Liver (tissue), 9 donors: ENCODE results near the gene ELP5. TPM values are rescaled to one million over a fixed set of nuclear protein-coding genes. Genes with fewer than 3 reads are reported as not detected.

ENCODE experiments used
- DNase-seq: peaks from one replicate; pipeline ENCODE4 v3.0.0-alpha.2; 2017; ENCODE audit warnings: low spot score
- H3K27ac ChIP-seq, 2 donors: one replicate each; pipeline ENCODE4 v1.7.0; 2013; ENCODE audit warnings: inconsistent platforms in 2 of 2, low read length in 2 of 2, control low read depth in 1 of 2, low read depth in 1 of 2, mild to moderate bottlenecking in 1 of 2
- H3K27me3 ChIP-seq, 4 donors: one replicate each; pipeline versions ENCODE4 v1.6.1 to v1.7.0; 2013; ENCODE audit warnings: low read length in 3 of 4, inconsistent platforms in 1 of 4, mild to moderate bottlenecking in 1 of 4, moderate library complexity in 1 of 4; ENCODE audit not compliant: control insufficient read depth in 4 of 4, insufficient read depth in 4 of 4
- H3K36me3 ChIP-seq, 4 donors: one replicate each; pipeline versions ENCODE4 v1.6.1 to v1.7.0; 2013; ENCODE audit warnings: low read length in 3 of 4, mild to moderate bottlenecking in 3 of 4, low read depth in 1 of 4, moderate library complexity in 1 of 4; ENCODE audit not compliant: control insufficient read depth in 4 of 4, insufficient read depth in 3 of 4
- H3K4me1 ChIP-seq, 4 donors: one replicate each; pipeline versions ENCODE4 v1.6.1 to v1.7.0; 2013; ENCODE audit warnings: low read length in 3 of 4, mild to moderate bottlenecking in 3 of 4, moderate library complexity in 1 of 4; ENCODE audit not compliant: control insufficient read depth in 4 of 4, insufficient read depth in 4 of 4
- H3K4me3 ChIP-seq, 3 donors: one replicate each; pipeline versions ENCODE4 v1.6.1 to v1.7.0; 2013; ENCODE audit warnings: low read length in 3 of 3, control low read depth in 1 of 3, low read depth in 1 of 3, mild to moderate bottlenecking in 1 of 3
- H3K9ac ChIP-seq, 2 donors: one replicate each; pipeline ENCODE4 v1.7.0; 2013; ENCODE audit warnings: low read length in 2 of 2, mild to moderate bottlenecking in 2 of 2, moderate library complexity in 2 of 2, control low read depth in 1 of 2, low read depth in 1 of 2
- H3K9me3 ChIP-seq, 4 donors: one replicate each; pipeline versions ENCODE4 v1.6.1 to v1.7.0; 2013; ENCODE audit warnings: low read length in 3 of 4; ENCODE audit not compliant: control insufficient read depth in 4 of 4
- ATF3 ChIP-seq: IDR thresholded peaks from 2 replicates; pipeline ENCODE4 v1.6.1; 2016; ENCODE audit warnings: antibody characterized with exemption
- EGR1 ChIP-seq, 2 donors: IDR thresholded peaks; 2 replicates each; pipeline ENCODE4 v1.6.1; 2016 to 2018; ENCODE audit warnings: antibody characterized with exemption in 2 of 2, low read depth in 2 of 2
- FOXA1 ChIP-seq: IDR thresholded peaks from 2 replicates; pipeline ENCODE4 v1.6.1; 2016; ENCODE audit warnings: antibody characterized with exemption
- GABPA ChIP-seq, 2 donors: IDR thresholded peaks in 1 of 2; conservative IDR thresholded peaks in 1 of 2; 2 replicates each; pipeline ENCODE4 v1.6.1; 2016; ENCODE audit warnings: antibody characterized with exemption in 2 of 2, mild to moderate bottlenecking in 1 of 2, moderate library complexity in 1 of 2
- HNF4A ChIP-seq, 2 donors: conservative IDR thresholded peaks; 2 replicates each; pipeline ENCODE4 v1.6.1; 2016; ENCODE audit warnings: antibody characterized with exemption in 2 of 2, mild to moderate bottlenecking in 2 of 2
- HNF4G ChIP-seq: IDR thresholded peaks from 2 replicates; pipeline ENCODE4 v1.6.1; 2016; ENCODE audit warnings: antibody characterized with exemption
- JUND ChIP-seq, 2 donors: IDR thresholded peaks; 2 replicates each; pipeline ENCODE4 v1.6.1; 2016; ENCODE audit warnings: antibody characterized with exemption in 2 of 2
- MAX ChIP-seq: IDR thresholded peaks from 2 replicates; pipeline ENCODE4 v1.6.1; 2016; ENCODE audit warnings: antibody characterized with exemption
- NR2F2 ChIP-seq: IDR thresholded peaks from 2 replicates; pipeline ENCODE4 v1.6.1; 2016; ENCODE audit warnings: antibody characterized with exemption
- RAD21 ChIP-seq, 2 donors: IDR thresholded peaks; 2 replicates each; pipeline ENCODE4 v1.6.1; 2016; ENCODE audit warnings: antibody characterized with exemption in 2 of 2, mild to moderate bottlenecking in 2 of 2
- RXRA ChIP-seq, 2 donors: IDR thresholded peaks; 2 replicates each; pipeline ENCODE4 v1.6.1; 2017 to 2018; ENCODE audit warnings: antibody characterized with exemption in 2 of 2, mild to moderate bottlenecking in 1 of 2
- SP1 ChIP-seq: IDR thresholded peaks from 2 replicates; pipeline ENCODE4 v1.6.1; 2018; ENCODE audit warnings: antibody characterized with exemption, mild to moderate bottlenecking
- TAF1 ChIP-seq: conservative IDR thresholded peaks from 2 replicates; pipeline ENCODE4 v1.6.1; 2016; ENCODE audit warnings: antibody characterized with exemption, mild to moderate bottlenecking
- YY1 ChIP-seq: IDR thresholded peaks from 2 replicates; pipeline ENCODE4 v1.6.1; 2016; ENCODE audit warnings: antibody characterized with exemption, mild to moderate bottlenecking
- WGBS: extraction: QIAGEN DNeasy Blood & Tissue Kit; methylation state at CpG from one replicate; pipeline ENCODE4 v1.1.7; 2013; 5-methylcytosine and 5-hydroxymethylcytosine counted together
- polyA plus RNA-seq, 2 donors: library from polyadenylated mRNA; stranded (reverse) in 1 of 2; unstranded in 1 of 2; fragments of 200-250 nt in 1 of 2; fragments of >200 nt in 1 of 2; fragmentation: Nextera tagmentation in 1 of 2; extraction: Ambion mirVana in 1 of 2; gene quantifications; one replicate each; pipeline versions ENCODE4 v1.2.1 to v1.2.3, GENCODE V29; 2013 to 2015
- total RNA-seq, 2 donors: library from RNA; depleted of rRNA; stranded (reverse); fragments of >200 nt; gene quantifications; one replicate each; pipeline ENCODE4 v1.2.3, GENCODE V29; 2014
- TF ChIP-seq, protein P1 (sequence below): IDR thresholded peaks from 2 replicates; pipeline ENCODE4 v1.6.1; 2016; ENCODE audit warnings: antibody characterized with exemption, mild to moderate bottlenecking
- TF ChIP-seq, protein P2 (sequence below): IDR thresholded peaks from 2 replicates; pipeline ENCODE4 v1.6.1; 2016; ENCODE audit warnings: antibody characterized with exemption
- TF ChIP-seq, protein P3 (sequence below): fragments of 150-350 bp; IDR thresholded peaks from 2 replicates; pipeline ENCODE4 v1.5.1; 2017; ENCODE audit warnings: improper control_type of control experiment, low read depth, low read length; ENCODE audit not compliant: missing input control
- donor health status: healthy.
- donor health status: healthy.
- donor health status: healthy.
- donor health status: healthy.
- donor health status: healthy.

ELP5 gene
- total and polyA plus RNA-seq, 4 donors = 19.3 to 38.4 (median 26.6) TPM

GRCh38 chr17:7226721-7227710 is 25.0 kb upstream of the ELP5 start:
- Histone ChIP-seq H3K4me1 (peaks cover 4 to 27% (median 18%) of the 10 kb centered on the region in 4 donors), H3K36me3 (peaks cover 21 to 76% (median 44%) of the 10 kb centered on the region in 4 donors), H3K27ac (no peak overlapping the region), H3K27me3 (no peaks in the 10 kb centered on the region), H3K9ac (no peak overlapping the region), H3K9me3 (no peaks in the 10 kb centered on the region), H3K4me3 (no peak overlapping the region)
- TF ChIP-seq NR2F2 = no peak
- TF ChIP-seq SP1 = no peak
- no peak for TF ChIP-seq GABPA (IDR thresholded peaks at IDR 0.05 in 1 of 2, conservative IDR thresholded peaks at IDR 0.05 in 1 of 2)
- TF ChIP-seq, protein P1, sequence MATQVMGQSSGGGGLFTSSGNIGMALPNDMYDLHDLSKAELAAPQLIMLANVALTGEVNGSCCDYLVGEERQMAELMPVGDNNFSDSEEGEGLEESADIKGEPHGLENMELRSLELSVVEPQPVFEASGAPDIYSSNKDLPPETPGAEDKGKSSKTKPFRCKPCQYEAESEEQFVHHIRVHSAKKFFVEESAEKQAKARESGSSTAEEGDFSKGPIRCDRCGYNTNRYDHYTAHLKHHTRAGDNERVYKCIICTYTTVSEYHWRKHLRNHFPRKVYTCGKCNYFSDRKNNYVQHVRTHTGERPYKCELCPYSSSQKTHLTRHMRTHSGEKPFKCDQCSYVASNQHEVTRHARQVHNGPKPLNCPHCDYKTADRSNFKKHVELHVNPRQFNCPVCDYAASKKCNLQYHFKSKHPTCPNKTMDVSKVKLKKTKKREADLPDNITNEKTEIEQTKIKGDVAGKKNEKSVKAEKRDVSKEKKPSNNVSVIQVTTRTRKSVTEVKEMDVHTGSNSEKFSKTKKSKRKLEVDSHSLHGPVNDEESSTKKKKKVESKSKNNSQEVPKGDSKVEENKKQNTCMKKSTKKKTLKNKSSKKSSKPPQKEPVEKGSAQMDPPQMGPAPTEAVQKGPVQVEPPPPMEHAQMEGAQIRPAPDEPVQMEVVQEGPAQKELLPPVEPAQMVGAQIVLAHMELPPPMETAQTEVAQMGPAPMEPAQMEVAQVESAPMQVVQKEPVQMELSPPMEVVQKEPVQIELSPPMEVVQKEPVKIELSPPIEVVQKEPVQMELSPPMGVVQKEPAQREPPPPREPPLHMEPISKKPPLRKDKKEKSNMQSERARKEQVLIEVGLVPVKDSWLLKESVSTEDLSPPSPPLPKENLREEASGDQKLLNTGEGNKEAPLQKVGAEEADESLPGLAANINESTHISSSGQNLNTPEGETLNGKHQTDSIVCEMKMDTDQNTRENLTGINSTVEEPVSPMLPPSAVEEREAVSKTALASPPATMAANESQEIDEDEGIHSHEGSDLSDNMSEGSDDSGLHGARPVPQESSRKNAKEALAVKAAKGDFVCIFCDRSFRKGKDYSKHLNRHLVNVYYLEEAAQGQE = no peak
- no peak for TF ChIP-seq FOXA1
- TF ChIP-seq HNF4A (conservative IDR thresholded peaks at IDR 0.05) = no peak
- TF ChIP-seq ATF3 = no peak
- no peak for TF ChIP-seq HNF4G
- TF ChIP-seq RAD21 (IDR thresholded peaks at IDR 0.05) = no peak
- TF ChIP-seq TAF1 = no peak
- TF ChIP-seq, protein P2, sequence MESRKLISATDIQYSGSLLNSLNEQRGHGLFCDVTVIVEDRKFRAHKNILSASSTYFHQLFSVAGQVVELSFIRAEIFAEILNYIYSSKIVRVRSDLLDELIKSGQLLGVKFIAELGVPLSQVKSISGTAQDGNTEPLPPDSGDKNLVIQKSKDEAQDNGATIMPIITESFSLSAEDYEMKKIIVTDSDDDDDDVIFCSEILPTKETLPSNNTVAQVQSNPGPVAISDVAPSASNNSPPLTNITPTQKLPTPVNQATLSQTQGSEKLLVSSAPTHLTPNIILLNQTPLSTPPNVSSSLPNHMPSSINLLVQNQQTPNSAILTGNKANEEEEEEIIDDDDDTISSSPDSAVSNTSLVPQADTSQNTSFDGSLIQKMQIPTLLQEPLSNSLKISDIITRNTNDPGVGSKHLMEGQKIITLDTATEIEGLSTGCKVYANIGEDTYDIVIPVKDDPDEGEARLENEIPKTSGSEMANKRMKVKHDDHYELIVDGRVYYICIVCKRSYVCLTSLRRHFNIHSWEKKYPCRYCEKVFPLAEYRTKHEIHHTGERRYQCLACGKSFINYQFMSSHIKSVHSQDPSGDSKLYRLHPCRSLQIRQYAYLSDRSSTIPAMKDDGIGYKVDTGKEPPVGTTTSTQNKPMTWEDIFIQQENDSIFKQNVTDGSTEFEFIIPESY = no peak
- TF ChIP-seq EGR1 (IDR thresholded peaks at IDR 0.05; ENCODE audit: low read depth in 2 of 2) = no peak
- TF ChIP-seq RXRA (IDR thresholded peaks at IDR 0.05) = no peak
- no peak for TF ChIP-seq JUND (IDR thresholded peaks at IDR 0.05)
- TF ChIP-seq, protein P3, sequence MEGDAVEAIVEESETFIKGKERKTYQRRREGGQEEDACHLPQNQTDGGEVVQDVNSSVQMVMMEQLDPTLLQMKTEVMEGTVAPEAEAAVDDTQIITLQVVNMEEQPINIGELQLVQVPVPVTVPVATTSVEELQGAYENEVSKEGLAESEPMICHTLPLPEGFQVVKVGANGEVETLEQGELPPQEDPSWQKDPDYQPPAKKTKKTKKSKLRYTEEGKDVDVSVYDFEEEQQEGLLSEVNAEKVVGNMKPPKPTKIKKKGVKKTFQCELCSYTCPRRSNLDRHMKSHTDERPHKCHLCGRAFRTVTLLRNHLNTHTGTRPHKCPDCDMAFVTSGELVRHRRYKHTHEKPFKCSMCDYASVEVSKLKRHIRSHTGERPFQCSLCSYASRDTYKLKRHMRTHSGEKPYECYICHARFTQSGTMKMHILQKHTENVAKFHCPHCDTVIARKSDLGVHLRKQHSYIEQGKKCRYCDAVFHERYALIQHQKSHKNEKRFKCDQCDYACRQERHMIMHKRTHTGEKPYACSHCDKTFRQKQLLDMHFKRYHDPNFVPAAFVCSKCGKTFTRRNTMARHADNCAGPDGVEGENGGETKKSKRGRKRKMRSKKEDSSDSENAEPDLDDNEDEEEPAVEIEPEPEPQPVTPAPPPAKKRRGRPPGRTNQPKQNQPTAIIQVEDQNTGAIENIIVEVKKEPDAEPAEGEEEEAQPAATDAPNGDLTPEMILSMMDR = no peak
- no peak for TF ChIP-seq YY1
- TF ChIP-seq MAX = no peak
- 96% methylated on average over 31 of the region's 31 CpGs for WGBS
- DNase-seq = no peak
